Skin of body (tissue), 2 donors: ENCODE results near the gene LRPAP1. TPM values are rescaled to one million over a fixed set of nuclear protein-coding genes. Genes with fewer than 3 reads are reported as not detected.
"Not testable (repeated sequence)": the region's sequence is repeated elsewhere in the genome, so short reads cannot be mapped to it uniquely, and the experiment has no call there.

Source experiments
- DNase-seq: peaks from one replicate; lab custom pipeline; 2025; lab: John Stamatoyannopoulos, UW
- total RNA-seq: library from RNA; depleted of rRNA; stranded (reverse); fragments of >200 nt; gene quantifications from one replicate; pipeline ENCODE4 v1.2.3, GENCODE V29; 2014

The LRPAP1 gene
- total RNA-seq, 1 donor from 2014 or later = 38.8 TPM

DNA sequence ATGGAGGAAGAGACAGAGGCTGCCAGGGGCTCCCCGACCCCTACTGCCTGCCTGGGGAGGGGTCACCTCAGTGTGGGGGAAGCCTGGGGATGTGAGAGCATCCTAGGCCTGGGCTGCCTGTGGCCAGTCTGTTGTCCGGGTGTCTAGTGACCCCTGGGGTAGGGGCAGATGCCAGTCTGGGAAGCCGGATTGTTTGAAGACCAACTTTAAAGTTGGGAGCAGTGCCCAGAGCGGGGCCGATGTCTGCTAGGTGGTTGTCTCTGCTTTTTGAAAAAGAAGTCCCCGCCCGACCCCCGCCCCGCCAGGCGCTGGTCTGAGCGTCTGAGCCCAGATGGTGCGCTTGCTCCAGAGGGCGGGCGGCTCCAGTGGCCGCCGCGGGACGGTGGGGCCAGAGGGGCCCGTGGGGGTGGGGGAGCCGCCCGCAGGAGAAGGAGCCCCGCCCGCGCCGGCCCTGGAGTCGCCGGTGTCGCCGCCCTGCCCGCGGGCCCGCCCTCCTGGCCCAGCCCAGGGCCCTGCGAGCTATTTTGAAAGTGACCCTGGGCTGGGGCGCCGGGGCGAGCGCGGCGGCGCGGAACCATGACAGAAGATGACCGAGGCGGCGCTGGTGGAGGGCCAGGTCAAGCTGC is 69.3 kb downstream of the LRPAP1 start, which contains the start of gene DOK7:
TSS of gene DOK7 (plus strand) at position 517 of the 626 bp plus-strand sequence. CDS start at position 587, 70 bp downstream.
- DNase-seq = no peak

DNA sequence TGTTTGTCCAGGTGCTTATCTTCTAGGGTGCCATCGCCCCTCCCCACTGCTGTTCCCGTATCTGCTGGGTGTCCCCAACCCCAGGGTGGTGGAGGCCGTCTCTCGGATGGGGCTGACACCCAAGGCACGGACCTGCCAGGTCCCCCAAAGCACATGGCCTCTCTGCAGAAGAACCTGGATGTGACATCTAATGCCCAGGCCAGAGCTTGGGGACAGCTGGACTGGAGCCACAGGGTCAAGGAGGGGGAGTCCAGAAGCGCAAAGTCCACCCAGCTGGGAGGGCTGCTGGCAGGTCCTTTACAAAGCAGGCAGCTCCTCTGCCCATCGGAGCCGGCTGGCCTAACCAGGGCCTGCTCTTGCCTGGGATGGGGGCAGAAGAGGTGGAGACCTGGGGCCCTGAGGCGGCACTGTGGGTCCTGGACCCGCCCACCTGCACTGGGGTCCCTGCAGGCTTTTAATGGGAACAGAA is 69.9 kb downstream of the LRPAP1 start:
- DNase-seq = no peak

DNA sequence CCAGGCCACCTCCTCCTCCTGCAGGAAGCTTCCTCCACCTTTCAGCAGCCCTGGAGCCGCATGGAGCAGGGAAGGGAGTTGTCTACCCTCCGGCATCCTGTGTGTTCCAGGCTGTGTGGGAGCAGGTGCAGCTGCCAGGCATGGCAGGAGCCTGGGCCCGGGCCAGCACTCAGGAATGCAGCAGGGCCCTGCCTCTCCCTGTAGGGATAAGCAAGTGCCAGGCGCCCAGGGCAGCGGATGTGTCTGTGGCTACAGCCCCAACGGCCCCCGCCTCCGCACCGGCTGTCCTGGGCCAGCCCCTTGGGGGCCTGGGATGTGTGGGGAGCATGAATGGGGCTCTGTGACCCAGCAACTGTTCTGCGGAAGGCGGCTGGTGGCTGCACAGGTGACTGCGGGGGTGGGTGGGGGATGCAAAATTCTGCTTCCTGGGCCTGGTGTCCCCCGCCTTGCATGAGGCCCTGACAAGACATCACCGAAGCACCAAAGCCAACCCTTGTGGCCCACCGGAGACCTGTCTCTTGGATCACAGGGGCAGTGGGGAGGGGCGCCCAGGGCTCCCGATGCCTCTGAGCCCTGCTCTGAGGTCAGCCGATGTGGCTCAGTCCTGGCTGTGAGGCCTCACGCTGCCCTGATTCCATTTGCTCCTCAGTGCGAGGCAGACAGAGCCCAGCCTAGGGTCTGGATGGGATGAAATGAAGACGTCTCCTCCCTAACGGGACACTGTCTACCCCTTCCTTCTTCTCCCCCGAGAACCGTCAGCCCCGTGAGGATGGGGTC is 70.5 kb downstream of the LRPAP1 start:
- DNase-seq = no peak

DNA sequence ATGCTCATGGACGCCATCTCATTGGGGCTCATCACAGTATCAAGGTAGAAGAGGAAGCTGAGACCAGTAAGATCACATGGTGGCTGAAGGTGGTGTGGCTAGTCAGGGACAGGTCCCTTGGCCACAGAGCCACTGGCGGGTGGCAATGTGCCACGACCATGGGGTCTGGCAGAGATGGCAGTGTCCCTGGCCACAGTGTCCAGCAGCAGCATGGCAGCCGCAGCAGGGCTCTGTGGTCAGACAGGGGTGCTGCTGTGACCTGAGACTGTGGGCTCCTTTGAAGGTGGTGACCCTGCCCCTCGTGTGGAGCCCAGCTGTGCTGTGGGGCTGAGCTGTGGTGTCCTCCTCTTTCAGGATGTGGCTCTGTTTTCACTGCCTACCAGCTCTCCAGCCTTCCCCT is 71.3 kb downstream of the LRPAP1 start:
- no peak for DNase-seq

DNA sequence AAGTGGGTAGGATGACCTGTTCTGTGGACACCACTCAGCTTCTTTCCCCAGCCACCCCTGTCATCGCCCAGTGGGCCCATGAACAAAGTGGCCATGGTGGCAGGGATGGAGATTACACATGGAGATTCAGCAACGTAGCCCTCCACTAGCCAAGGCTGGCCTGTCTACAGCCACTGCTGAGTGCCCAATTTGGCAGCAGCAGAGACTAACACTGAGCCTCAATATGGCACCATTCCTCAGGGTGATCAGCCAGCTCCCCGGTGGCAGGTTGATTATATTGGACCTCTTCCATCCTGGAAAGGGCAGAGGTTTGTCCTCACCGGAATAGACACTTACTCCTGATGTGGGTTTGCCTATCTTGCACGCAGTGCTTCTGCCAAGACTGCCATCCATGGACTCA is 73.1 kb downstream of the LRPAP1 start:
- not testable (repeated sequence) for DNase-seq

DNA sequence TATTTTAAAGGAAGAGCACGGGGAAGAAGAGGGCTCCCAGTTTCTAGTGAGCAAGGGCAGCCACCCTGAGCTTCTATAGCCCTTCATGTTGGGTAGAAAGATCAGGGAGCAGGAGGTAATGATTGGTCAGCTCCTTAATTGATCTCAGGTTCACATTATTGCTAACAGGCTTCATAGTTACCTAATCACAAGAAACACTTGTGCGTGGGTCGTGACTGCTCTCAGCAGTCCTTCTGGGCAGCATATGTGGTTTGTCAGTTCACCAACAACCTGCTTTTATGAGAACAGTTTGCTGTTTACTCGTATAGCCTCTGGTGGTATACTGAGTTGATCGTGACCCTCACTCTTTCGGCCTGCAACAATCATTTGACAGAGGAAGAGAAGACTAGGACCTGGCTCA is 73.9 kb downstream of the LRPAP1 start:
- DNase-seq = no peak

DNA sequence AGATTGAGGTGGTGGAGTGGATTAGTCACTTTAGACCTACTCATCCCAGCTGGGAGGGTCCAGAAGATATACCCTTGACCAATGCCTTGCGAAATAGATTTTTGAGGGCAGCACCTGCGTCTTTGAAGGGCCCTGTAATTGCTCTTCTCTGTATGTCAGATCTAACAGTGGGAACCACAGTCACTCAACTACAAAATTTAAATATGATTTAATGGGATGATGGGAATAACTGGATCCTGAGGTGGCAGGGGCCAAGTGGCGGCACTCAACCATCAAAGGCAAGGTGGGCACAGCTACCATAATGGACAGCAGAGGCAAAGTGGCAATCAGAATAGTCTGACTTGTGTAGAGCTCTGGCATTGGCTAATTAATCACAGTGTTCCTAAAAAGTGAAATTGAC is 76.6 kb downstream of the LRPAP1 start:
- not testable (repeated sequence) for DNase-seq

Other genes starting within 250 kb of the LRPAP1 start
- gene RGS12, start 239.4 kb downstream of the LRPAP1 start, total RNA-seq = 35.0 TPM
- 0.20 TPM for gene HGFAC, start 90.5 kb downstream of the LRPAP1 start, total RNA-seq
- 0.99 TPM for gene DOK7, start 69.1 kb downstream of the LRPAP1 start, total RNA-seq
- 0.79 TPM for gene ADRA2C, start 234.0 kb upstream of the LRPAP1 start, total RNA-seq